NCI-H1048 (cell line): ENCODE measurements around the gene AANAT.
"Not testable (repeated sequence)": the region's sequence is repeated elsewhere in the genome, so short reads cannot be mapped to it uniquely, and the experiment has no call there.

Experiments used
- DNase-seq: peaks from one replicate; lab custom pipeline; 2025; lab: John Stamatoyannopoulos, UW

AANAT gene

GRCh38 chr17:76506408-76507345 lies 39.3 kb downstream of the AANAT start:
- DNase-seq, result peak; percentile 39

GRCh38 chr17:76508472-76509063 lies 41.2 kb downstream of the AANAT start:
- not testable (repeated sequence) for DNase-seq

GRCh38 chr17:76510831-76511244 lies 43.4 kb downstream of the AANAT start:
- DNase-seq, result no peak

- DNase-seq, result no peak
These were observed 44.4 kb downstream of the AANAT start for GRCh38 chr17:76511668-76512365.

- no peak for DNase-seq
These were observed 45.2 kb downstream of the AANAT start for GRCh38 chr17:76512366-76513305.

GRCh38 chr17:76513306-76513692 lies 45.9 kb downstream of the AANAT start:
- DNase-seq, result no peak

- DNase-seq, result not testable (repeated sequence)
These were observed 47.0 kb downstream of the AANAT start for GRCh38 chr17:76514355-76514754.

GRCh38 chr17:76515274-76515949 lies 48.0 kb downstream of the AANAT start:
- DNase-seq, result no peak

- no peak for DNase-seq
These were observed 50.2 kb downstream of the AANAT start for GRCh38 chr17:76517638-76518038.

GRCh38 chr17:76519048-76519966 lies 51.9 kb downstream of the AANAT start:
- no peak for DNase-seq
